Stimulated activated naive CD8-positive, alpha-beta T cell treated with anti-CD3 and anti-CD28 coated beads, Interleukin-15, Interleukin-2, amounts not matched to agents 100 U/mL and 50 U/mL, for 24 hours (primary cell): ENCODE results near the gene CPNE4.
"Not testable (repeated sequence)": the region's sequence is repeated elsewhere in the genome, so short reads cannot be mapped to it uniquely, and the experiment has no call there.

Source experiments
- ATAC-seq: fragments of 150-1000 bp; cut with Tn5 transposase; one replicate; pipeline ENCODE4 v1.10.0; 2021
- DNase-seq: peaks from one replicate; pipeline ENCODE4 v3.0.0; 2021

CPNE4 gene

DNA sequence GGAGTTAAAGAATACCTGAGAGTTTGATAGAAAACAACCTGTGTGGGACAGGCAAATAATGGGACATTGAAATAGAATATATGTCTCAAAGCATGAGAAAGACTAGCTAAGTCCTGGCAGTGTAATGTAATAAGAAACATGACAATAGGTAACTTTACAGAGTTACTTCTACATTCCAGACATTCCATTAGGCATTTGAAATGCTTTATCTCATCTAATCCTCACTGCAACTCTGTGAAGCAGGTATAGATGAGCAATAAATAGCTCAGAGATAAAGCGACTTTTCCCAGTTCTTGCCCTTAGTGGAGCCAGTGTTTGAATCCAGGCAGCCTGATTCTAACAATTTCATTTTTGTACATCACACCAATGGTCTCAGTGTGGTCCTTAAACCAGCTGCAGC is 76.8 kb downstream of the CPNE4 start:
- DNase-seq (no peak), ATAC-seq (no peak)

DNA sequence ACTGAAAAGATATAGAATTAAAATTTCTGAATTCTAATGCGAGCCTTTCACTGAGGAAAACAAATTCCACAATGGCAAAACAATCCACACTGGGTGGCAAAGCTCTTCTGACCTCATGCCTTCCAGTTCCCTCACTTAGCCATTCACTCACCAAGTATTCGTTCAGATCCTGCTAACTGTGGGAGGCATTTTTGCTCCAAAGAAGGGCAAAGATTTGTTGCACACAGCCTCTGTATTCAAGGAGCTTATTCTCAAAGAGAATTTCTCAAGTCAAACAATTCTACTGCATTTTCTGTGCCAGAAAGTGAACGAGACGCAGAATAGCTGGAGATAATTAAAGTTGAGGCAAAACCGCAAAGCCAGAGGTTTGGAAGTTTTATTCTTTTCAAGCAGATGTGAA is 77.3 kb downstream of the CPNE4 start:
- no peak for DNase-seq
- no peak for ATAC-seq

DNA sequence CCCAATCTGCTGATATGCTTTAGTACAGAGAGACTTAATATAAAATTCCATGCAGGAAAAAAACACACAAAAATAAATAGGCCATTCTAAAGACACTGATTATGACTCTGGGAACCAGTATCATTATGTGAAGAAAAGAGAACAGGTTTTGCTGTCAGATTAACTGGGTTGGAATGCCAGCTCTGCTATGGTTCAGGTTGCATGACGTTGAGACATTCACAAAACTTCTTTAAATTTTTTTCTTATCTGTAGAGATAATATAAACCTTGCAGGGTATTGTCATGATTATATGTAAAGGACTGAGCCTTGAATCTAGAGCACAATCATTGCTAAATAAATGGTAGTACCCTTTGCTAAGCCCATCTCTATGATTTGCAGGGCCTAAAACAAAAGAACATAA is 86.0 kb downstream of the CPNE4 start:
- DNase-seq = no peak
- no peak for ATAC-seq

DNA sequence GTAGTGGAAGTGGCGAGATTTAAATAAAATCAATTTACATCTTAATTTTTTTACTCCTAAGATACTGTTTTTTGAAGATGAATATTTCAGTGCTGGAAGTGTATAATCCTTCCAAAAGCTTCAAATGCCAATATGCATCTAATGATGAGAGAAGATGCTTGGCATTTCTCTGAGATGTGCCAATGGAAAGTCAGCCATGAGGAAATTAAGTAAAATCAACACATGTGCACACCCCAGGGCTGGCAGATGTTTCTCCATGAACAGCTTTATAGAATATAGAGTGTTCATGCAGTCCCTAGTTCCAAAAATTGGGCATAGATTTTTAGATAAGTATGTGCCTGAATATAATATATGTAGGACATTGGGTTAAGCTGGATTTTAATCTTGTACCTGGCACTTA is 90.1 kb downstream of the CPNE4 start:
- DNase-seq (no peak), ATAC-seq (no peak)

DNA sequence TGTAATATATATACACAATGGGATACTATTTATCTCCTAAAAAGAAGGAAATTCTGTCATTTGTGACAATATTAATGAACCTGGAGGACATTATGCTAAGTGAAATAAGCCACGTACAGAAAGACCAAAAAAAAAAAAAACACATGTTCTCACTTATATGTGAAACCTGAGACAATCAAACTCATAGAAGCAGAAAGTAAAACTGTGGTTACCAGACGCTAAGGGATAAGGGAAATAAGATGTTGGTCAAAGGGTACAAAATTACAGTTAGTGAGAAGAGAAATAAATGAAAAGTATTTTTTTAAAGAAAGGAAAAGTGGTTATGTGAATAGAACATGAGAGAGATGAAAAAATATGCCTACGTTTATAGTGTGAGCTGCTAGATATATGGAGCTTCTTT is 101.1 kb downstream of the CPNE4 start:
- no peak for ATAC-seq
- DNase-seq = no peak

DNA sequence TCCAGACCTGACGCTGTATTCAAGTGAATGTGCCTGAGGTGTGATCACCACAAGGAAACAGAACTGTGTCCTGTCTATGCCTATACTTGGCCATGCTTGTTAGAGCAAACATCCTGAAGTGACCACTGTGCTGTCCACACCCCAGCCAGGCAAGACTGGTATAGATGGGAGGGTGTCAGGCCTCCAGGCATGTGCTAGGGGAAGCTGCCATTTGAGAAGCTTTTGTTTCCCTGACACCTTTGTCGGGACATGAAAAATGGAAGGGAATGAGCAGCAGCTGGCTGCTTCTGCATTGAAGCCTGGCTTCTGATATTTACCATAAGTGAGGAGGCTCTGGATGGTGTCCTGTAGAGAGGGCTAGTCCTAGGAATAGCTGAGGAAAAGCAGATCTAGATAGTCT is 106.2 kb downstream of the CPNE4 start:
- DNase-seq (no peak), ATAC-seq (no peak)

DNA sequence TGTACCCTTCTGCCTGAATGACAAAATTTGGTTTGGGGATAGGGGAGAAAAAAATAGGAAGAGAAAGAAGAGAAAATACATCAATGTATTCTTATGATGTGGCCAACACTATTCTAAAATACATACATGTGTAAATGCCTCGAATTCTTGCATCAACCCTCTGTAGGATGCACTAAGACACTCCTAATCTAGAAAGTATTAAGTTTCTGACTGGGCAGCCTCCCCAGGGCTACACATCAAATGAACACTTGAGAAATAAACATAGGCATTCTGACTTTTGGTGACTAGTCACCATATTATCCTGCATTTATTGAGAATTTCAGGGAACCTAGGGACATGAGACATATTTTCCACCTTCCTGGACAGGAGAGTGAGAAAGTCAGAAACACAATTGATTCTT is 109.2 kb downstream of the CPNE4 start:
- no peak for DNase-seq
- ATAC-seq = no peak

DNA sequence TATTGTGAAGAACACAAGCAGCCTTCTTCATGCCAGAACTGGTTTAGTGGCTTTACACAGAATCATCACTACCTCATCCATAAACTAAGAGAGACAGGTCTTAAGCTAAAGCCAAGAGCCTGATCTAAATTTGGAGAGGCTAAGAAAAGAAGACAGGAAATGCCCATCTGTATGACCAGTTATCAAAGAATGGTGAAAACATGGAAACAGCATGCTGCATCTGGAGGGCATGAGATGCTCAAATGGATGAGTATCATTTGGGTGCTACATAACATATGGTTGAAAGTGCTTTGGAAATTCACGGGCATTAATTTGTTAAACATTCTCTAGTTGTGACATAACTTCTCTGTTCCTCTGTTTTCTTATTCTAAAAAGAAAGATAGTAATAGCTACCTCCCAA is 112.5 kb downstream of the CPNE4 start:
- no peak for ATAC-seq
- DNase-seq = no peak

DNA sequence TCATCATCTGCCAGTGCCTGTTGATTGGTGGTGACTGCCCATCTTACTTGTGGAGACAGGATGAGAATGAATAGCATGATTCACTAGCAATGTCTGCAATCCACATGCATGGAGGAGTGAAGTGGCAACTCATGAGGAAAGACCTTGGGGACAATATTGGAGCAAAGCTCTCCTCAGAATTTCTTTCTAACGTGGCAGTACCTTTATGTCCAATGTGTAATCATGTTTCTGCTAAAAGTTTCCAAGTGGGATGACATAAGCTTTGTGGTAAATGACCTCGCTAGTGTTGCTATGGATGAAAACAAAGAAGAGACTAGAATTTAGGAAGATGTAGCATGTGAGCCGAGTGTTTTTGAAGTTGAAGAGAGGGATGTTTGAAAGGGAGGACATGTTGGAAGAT is 117.8 kb downstream of the CPNE4 start:
- ATAC-seq = no peak
- DNase-seq = no peak

DNA sequence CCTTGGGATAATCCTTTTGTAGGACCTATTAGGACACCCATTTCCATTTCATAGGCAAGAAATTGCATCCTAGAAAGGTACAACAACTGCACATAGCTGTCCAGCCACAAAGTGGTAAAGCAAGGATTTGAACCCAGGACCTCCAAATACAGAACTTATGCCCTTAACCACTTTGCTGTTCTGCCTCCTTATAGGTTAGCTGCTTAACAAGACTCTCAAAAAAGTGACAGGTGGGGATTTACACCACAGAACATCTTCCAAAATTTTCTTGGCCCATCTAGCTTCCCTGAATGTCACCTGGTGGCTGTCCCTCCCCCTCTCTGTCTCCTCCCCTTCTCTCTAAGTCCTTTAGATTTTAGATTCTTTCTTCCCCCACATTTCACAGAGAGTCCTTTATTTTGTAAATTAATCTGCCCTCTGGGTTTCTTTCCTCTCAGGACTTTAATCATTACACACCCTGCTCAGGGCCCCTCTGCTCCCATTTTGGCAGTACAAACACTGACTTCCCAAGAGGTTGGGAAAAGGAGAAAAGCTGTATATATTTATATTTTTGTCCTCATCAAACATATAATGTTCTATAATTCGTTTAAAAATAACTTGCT is 120.6 kb downstream of the CPNE4 start:
- ATAC-seq = no peak
- DNase-seq = no peak

DNA sequence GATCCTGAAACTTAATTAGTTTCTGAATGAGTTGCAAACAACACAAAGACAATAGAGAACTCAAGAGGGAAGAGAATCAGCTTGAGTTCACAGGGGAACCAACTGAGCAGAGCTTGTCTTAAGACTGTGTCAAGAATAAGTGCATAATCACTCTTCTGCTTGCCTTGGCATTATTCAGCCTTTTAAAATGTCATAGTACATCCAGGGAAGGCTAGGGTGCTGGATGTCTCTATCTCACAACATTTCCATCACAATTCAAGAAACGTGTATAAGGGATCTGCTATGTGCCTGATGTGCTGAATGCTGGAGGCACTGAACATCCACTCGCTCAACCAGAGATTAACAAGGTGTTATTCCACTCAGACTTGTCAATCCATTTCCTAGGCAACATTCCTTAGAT is 122.6 kb downstream of the CPNE4 start:
- no peak for DNase-seq
- no peak for ATAC-seq

DNA sequence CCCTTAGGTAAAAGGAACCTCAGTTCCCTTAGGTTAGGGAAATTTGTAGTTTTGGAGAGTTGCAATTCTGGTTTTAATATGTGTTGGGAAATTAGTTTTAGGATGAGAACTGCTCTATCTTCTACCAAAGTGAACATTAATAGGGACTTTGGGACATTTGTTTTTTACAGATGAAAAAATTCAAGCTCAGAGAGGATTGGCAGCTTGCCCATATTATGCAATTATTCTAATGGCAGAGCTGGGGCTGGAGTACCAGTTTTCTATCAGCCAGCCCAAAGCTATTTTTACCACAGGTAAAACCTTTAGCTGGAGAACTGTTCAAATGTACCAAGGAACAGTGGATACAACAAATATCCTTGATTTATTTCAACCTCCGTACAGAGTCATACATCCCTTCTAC is 127.0 kb downstream of the CPNE4 start:
- ATAC-seq (no peak), DNase-seq (no peak)

DNA sequence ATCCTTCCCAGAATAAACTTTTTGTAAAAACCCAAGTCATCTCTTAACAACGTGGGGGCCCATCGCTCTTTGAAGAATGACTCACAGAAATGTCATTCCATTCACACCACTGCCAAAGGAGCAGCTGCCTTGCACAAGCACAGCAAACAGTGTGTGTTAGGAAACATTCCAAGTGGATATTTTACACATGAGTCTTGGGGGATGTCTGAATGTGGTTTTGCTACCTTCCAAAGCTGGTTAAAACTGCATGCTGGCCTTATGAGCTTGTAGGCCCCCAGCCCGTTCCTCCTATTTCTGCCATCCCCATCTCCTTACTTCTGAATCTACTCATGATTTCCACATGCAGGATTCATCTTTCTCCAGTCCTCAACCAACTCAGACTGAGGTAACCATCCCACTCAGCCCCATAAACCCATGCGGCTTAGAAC is 130.8 kb downstream of the CPNE4 start:
- DNase-seq = no peak
- ATAC-seq = no peak

DNA sequence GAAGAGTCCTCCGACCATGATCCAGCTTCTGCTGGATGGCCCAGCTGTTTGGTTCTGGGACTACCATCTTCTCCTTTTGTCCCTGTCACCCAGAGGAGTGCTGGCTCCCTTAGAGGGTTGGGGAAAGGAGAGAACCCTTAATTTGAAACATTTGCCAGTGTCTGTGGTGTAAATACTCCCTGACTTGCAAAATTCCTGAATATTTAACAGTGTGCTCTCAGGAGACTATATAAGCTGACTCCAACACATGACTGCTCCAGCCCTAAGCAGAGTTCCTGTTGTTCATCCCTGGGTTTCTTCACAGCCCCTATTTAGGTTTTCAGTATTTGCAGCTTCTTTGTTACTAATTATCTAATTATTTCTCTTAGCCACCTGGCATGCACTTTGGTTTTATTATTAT is 133.1 kb downstream of the CPNE4 start:
- ATAC-seq = no peak
- no peak for DNase-seq

DNA sequence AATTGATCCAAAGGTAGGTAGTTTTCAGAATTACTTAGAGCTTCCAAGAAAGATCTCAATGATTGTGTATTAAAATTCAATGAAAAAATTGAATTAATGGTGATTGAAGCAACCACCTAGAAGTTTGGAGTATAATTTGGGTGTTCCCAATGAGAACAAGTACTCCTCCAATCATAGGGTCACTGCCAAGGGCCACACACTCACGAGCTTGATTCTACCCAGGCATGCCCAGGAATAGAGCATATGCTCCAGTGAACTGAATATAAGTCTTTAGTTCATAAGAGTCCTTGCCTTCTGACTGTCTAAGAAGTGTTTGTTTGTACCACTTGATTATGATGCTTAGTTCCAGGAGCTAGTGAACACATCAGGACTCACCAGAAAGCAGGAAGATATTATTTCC is 133.9 kb downstream of the CPNE4 start:
- ATAC-seq = no peak
- DNase-seq = no peak

DNA sequence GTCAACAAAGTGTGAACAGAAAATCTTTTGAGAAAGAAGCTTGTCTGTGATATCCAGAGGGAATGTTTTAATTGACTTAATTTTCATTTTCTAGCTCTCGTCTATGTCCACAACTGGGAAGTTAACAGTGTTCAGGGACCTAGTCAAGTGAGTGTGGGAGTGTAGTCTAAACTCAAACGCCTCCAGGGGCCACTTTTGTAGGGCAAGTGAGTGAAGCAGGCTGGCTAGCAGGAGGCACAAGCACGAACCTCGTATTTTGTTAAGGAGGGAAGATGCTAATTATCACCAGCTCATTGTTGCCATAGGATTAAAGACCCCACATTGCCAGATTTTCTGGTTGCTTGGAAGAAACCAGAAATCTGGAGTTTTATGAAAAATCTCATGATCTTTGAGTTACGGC is 135.8 kb downstream of the CPNE4 start:
- no peak for ATAC-seq
- DNase-seq = no peak

DNA sequence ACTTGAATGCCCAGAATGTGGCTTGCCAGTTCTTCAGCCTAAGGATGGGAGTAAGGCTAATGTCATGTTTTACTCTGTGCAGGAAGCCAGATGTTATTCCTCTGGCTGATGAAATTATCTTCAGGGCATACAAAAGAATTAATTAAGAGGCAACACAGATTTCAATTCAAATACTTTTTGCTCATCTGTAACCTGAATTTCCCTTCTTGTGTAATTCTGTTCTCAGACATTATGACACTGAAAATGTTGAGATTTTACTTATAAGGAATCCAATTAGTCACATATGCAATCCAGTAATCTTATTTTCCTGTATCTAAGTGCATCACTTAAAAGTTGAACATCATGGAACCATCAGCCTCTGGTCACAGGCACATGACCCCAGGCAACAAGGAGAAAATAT is 136.5 kb downstream of the CPNE4 start:
- no peak for DNase-seq
- no peak for ATAC-seq

DNA sequence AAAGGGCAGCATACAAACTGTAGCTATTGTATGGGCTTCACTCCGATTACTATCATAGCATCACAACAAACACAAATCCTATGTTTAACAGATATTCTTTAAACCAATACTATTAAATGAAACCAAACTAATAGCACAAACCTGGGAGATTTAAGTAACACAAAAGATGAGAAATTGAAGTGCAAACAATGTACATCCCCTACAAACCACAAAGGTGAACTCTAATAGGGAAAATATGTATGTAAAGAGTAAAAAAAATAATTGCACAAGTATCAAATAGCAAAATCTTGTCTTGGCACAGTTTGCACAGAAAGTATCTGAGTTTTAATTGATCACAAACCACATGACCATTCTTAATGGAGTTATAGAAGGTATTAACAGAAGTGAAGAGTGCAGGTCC is 138.5 kb downstream of the CPNE4 start:
- DNase-seq (no peak), ATAC-seq (no peak)

DNA sequence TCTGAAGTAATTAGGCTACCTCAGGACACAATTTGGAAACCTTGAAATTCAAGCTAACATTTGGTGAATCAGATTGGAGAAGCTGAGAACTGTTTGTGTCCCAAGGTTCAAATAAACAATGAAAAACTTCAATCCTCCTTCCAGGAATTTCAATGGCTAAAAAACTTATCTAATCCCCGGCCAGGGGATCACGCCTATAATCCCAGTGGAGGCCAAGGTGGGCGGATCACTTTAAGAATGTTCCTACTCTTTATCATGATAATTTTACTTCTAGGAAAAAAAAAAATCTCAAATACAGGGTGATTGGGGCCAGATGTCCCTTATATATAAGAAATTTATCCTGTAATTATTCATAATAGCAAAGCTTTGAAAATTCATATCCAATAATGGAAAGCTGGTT is 139.0 kb downstream of the CPNE4 start:
- no peak for ATAC-seq
- DNase-seq = no peak

DNA sequence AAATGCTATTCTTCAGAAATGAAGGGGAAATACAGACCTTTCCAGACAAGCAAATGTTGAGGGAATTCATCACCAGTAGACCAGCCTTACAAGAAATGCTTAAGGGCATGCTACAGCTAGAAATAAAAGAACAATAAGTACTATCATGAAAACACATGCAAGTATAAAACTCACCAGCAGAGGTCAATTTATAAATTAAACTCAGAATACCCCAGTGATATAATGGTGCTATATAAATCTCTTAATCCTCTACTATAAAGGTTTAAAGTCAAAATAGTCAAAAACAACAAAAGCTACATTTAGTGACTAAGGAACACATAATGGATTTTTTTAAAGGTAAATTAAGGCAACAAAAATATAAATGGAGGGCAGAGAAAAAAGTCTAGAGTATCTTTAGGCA is 142.5 kb downstream of the CPNE4 start:
- no peak for ATAC-seq
- DNase-seq = no peak

DNA sequence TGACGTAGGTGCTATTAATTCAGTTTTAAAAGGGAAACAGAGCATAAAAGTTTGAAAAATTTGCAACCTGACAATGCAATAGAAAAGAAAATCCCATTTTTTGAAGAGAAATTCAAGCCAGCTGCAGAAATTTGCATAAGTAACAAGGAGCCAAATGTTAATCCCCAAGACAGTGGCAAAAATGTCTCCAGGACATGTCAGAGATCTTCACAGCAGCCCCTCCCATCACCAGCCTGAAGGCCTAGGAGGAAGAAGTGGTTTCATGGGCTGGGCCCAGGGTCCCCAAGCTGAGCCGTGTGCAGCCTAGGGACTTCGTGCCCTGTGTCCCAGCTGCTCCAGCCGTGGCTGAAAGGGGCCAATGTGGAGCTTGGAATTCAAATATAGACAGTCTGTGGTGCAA is 148.9 kb downstream of the CPNE4 start:
- not testable (repeated sequence) for ATAC-seq, DNase-seq

DNA sequence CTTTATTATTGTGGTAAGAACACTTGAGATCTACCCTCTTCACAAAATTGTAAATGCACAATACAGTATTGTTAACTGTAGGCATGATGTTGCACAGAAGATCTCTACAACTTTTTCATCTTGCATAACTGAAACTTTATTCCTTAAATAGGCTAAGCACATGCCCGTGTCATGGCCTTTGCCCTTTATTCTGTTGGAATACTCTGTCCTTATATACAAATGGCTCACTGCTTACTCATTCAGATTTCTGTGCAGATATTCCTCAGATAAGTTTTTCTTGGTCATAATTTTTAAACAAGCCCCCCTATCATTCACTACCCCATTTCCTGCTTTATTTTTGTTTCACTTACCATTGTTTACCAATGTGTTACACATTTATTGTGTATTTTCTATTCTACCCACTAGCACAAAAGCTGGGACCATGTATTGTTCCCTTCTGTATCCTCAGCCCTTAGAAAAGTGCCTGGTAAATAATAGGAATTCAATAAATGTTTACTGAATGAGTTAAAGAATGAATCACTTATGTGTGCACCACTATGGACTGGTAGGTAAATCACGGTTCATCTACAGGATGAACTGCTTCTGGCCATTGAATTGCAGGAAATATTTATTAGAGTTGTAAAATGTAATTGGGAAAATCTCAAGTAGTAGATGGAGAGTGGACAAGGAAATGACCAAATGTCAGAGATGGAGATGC is 151.0 kb downstream of the CPNE4 start:
- ATAC-seq (no peak), DNase-seq (no peak)

DNA sequence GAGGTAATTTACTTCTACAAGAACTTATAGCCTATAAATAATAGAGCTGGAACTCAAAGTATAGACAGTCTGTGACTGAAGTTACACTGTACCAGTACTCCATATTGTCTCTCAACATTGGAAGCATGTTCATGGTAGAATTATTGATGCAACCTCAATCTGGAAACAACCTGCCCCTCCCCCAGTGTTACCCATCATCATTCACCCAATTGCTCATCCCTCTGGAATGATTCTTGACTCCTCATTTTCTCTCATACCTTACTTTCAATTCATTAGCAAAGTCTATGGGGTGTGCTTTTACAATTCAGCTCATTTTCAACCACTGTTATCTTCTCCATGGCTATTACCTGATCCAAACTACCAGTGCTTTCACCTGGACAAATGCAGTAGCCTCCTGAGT is 151.7 kb downstream of the CPNE4 start:
- ATAC-seq (no peak), DNase-seq (no peak)

DNA sequence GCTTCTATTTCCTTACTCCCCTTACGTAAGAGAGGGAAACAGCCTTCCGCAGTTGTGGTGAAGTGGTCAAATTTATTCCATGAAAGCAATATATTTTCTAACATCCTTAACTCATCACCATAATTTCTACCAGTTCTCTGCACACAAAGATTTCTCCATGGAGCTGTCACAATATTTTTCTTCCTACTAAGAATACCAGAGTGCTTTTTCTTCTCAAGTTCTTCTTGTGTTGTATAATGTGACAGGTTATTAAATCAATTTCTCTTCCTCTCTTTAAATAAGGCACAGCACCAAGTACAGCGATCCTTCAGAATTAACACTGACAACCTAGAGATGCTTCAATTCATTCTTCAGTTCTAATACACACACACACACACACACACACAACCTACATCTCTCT is 153.0 kb downstream of the CPNE4 start:
- DNase-seq (no peak), ATAC-seq (no peak)

DNA sequence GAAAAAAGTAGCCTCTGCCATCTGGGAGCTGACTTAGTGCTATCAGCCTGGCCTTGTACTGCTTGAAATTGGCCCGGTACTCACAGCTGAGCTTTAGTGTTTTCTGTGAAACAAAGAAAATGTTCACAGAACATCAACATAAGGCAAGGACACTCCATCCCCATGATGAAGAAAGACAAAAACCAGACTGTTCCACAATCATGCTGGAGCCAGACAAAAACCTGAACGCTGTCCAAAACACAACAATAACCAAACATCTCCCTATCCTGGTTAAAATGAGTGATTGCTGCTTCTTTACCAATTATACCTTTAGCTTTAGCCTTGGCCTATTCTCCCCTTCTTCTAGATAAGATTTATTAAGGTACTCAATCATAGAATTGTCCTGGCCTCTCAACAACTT is 153.9 kb downstream of the CPNE4 start:
- no peak for DNase-seq
- no peak for ATAC-seq
